Stimulated activated naive CD4-positive, alpha-beta T cell (primary cell): Measurements from ENCODE around the gene RMP24.
A peak's percentile ranks its signal among the peaks of the same experiment; 100 is the strongest.
"Not testable (repeated sequence)": the region's sequence is repeated elsewhere in the genome, so short reads cannot be mapped to it uniquely, and the experiment has no call there.

Experiments
- DNase-seq, 6 experiments: peaks; one replicate each; lab custom pipeline; 2025; lab: John Stamatoyannopoulos, UW

The RMP24 gene

DNA sequence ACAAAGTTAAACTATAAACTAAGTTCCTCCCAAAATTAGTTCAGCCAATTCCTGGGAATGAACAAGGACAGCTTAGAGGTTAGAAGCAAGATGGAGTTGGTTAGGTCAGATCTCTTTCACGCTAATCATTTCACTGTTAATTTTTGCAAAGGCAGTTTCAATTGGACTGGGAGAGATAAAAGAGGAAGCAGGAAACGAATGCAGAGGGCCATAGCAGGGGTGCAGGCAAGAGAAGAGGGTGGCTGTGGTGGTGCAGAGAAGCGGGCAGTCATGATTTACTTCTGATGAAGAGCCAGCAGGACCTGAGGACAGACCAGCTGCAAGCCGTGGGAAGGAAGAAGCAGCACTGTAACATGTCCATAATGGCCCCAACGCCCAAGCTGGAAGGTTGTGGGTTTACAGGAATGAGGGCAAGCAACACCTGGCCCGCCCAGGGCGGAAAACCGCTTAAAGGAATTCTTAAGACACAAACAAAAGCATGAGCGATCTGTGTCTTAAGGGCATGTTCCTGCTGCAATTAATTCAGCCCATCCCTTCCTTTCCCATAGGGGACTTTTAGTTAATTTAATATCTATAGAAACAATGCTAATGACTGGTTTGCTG lies 4.1 kb upstream of the RMP24 start:
- no peak for DNase-seq

DNA sequence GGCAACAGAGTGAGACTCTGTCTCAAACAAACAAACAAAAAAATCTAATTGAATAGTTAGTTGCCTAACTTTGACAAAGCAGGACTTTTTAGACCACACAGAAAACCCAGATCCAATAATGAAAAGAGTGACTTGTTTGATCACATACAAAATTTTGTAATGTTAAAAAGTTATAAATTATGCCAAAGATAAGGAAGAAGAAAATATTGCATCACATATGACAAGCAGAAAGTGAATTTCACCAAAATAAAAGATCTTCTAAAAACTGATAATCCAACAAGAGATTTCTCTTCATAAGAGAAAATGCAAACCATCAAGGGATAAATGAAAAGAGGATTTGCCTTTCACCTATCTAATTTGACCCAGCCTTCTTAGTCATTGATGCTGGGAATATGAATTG lies 2.8 kb upstream of the RMP24 start:
- no peak for DNase-seq

GRCh38 chr18:35971661-35972196 lies 750 bp upstream of the RMP24 start:
- DNase-seq = peak in 2 of 6 experiments; percentile 35 to 51

- no peak for DNase-seq
Measured at GRCh38 chr18:35973650-35974049, 1.2 kb downstream of the RMP24 start.

DNA sequence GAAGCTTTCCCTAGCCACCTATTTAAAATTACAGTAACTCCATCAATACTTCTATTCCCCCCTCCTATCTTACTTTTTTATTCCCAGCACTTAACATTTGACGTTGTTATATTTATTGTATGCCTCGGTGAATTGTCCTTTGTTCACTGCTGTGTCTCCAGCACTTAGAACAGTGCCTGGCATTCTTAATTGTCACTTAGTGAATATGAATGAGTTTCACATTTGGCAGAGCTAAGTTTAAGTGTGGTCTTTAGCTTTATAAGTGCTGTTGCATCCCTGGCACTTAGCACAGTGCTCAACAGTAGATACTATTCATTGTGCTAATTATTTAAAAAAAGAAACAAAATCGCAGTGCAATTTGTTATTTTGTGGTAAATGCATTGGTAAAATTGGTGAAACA lies 1.7 kb downstream of the RMP24 start:
- no peak for DNase-seq

DNA sequence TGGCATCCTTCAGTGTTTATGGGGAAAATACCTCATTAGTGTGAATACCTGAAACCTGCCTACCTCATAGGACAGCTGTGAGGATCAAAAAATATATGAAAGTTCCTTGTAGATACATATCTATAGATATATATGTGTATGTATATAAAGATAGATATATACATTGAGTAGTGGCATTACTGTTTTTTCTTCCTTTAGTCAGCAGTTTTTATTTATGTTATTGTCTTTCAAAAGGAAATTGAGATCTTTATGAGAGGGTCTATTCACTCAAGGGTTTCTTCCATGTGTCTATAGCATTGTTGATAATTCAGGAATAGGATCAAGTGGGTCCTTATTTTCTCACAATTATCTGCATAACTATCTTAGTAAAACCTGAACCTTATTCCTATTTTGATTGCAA lies 6.6 kb downstream of the RMP24 start:
- DNase-seq = no peak

- no peak for DNase-seq
Measured at GRCh38 chr18:35982409-35983114, 10.1 kb downstream of the RMP24 start.

GRCh38 chr18:35983147-35983546 lies 10.7 kb downstream of the RMP24 start:
- DNase-seq = no peak

DNA sequence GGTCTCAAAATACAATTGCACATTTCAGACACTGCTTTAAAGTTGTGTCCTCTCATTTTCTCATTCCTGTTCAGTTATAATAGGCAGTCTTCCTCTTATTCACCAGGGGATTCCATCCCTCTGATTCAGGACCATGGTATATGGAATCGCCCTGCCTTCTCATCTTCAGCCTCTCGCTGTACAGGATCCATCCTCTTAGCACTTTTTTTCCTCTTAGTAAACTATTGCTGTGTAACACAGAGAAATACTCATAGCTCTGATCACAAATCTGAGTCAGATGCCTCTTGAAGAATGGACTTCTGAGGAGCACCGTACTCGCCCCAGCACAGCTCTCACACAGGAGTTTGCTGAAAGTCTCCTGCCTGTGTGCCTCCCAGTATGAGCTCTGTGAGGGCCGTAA lies 11.3 kb downstream of the RMP24 start:
- no peak for DNase-seq

GRCh38 chr18:35991696-35992095 lies 19.2 kb downstream of the RMP24 start:
- no peak for DNase-seq

GRCh38 chr18:35993013-35993412 lies 20.5 kb downstream of the RMP24 start:
- DNase-seq = no peak

GRCh38 chr18:35998967-35999366 lies 26.5 kb downstream of the RMP24 start:
- no peak for DNase-seq

- no peak for DNase-seq
Measured at GRCh38 chr18:35999925-36000324, 27.4 kb downstream of the RMP24 start.

GRCh38 chr18:36006997-36007396 lies 34.5 kb downstream of the RMP24 start:
- DNase-seq = no peak

DNA sequence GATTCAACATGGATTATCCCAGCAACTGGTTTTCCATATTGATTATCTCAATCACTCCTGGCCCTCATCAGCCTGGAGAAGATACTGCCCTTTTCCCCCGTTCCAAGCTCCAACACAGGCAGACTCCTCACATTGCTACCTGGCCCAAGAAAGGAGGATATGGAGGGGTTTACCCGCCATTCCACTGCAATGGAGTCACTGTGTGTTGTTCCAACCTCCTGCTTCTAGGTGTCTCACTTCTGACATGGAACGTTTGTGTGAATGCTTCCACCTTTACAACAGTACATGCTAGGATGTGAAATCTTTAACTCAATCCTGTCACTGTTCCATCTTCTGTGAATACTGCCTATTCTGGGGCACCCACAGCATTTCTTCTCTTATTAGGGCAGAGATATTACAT lies 36.7 kb downstream of the RMP24 start:
- no peak for DNase-seq

GRCh38 chr18:36012891-36013290 lies 40.4 kb downstream of the RMP24 start:
- no peak for DNase-seq

- DNase-seq = no peak
Measured at GRCh38 chr18:36015629-36016028, 43.1 kb downstream of the RMP24 start.

DNA sequence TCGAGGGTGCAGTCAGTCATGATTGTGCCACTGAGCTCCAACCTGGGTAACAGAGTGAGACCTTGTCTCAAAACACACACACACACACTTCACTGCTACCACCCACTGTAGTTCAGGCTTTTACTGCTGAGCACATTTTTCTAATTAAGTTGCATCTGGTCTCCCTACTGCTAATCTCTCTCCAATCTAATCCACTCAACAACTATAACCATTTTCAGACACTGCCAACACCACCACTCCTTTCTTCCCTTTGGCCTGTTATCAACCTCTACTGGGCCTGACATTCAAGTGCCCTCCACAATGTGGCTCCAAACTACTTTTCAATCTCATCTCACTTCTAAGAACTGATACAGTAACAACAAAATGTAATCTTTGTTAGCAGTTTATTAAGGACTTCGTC lies 44.8 kb downstream of the RMP24 start:
- DNase-seq = peak in 1 of 6 experiments; percentile 40

GRCh38 chr18:36020174-36020711 lies 47.8 kb downstream of the RMP24 start:
- no peak for DNase-seq

DNA sequence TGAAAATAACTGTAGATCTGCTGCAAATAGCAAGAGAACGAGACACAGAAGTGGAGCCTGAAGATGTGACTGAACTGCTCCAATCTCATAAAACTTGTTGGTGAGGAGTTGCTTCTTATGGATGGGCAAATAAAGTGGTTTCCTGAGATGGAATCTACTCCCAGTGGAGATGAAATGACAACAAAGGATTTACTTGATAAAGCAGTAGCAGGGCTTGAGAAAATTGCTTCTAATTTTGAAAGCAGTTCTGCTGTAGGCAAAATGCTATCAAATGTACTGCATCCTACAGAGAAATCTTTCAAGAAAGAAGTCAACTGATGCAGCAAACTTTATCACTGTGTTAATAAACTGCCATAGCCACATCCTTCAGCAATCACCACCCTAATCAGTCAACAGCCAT lies 50.9 kb downstream of the RMP24 start:
- DNase-seq = no peak

GRCh38 chr18:36024241-36024640 lies 51.8 kb downstream of the RMP24 start:
- not testable (repeated sequence) for DNase-seq

DNA sequence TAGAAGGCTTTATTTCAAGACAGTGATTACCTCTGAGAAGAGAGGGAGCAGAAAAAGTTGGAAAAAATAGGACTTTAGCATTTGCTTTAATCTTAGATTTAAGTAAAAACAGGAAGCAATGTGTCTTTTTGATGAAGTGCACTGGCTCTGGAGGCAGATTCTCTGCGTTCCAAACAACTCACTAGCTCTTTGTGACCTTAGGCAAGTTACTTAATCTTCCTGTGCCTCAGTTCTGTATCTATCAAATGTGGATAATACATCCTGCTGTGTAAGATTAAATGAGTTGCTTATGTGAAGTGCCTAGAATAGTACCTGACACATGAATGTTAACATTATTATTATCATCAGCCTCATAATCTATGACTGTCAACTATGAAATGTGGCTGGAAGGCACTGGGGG lies 52.5 kb downstream of the RMP24 start:
- no peak for DNase-seq

GRCh38 chr18:36028859-36029258 lies 56.4 kb downstream of the RMP24 start:
- peak in 1 of 6 experiments; percentile 19 for DNase-seq
